NCI-H2171 treated with DMSO at 0.1 percent for 48 hours (cell line): ENCODE measurements around the gene CEP192.
"Not testable (repeated sequence)": the region's sequence is repeated elsewhere in the genome, so short reads cannot be mapped to it uniquely, and the experiment has no call there.

Experiments
- DNase-seq: peaks from one replicate; lab custom pipeline; 2025; lab: John Stamatoyannopoulos, UW

CEP192 gene

GRCh38 chr18:12990967-12991820, at the start of gene CEP192:
Gene CEP192, plus strand, starts transcription at chr18:12991362. Its CDS starts 8,063 bp downstream, at chr18:12999425.
- peak; percentile 99 for DNase-seq

GRCh38 chr18:12943215-12943614, 47.9 kb upstream of the CEP192 start:
- no peak for DNase-seq

DNA sequence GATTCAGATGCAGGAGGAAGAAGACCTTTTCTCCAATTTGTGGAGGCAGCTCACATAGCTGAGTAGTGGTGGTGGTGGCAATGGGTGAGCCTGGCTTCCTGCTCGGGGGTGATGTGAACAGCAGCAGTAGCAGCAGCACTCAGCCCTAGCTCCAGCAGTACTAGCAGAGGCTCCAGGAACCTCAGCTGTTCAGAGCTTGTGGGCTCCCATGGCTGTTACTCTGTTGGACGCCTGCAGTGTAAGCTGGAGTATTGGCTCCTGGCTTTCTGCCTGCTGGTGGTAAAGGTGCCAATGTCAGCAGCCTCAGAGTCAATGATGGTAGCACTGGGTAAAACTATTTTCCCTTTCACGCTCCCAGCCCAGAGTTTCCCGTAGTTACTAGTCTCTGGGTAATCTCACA, 46.5 kb upstream of the CEP192 start:
- no peak for DNase-seq

GRCh38 chr18:12946549-12947284, 44.4 kb upstream of the CEP192 start:
- DNase-seq, result peak; percentile 76

GRCh38 chr18:12947285-12948049, 43.7 kb upstream of the CEP192 start, which contains the start of gene SEH1L:
Gene SEH1L, plus strand, starts transcription at chr18:12948011. Its CDS starts 111 bp downstream, at chr18:12948122.
- DNase-seq, result peak; percentile 94

- peak; percentile 94 for DNase-seq
These were observed 42.9 kb upstream of the CEP192 start for GRCh38 chr18:12948050-12948804.

DNA sequence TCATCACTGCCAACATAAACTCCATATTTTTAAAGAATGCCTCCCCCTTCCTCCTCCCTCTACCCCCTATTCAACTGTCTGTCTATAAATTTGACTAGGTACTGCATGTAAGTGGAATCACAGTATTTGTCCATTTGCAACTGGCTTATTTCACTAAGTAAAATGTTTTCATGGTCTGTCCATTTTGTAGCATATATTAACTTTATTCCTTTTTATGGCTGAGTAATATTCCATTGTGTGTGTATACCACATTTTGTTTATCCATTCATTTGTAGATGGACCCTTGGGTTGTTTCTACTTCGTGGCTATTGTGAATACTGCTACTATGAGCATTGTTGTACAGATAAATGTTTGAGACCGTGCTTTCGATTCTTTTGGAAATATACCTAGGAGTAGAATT, 32.7 kb upstream of the CEP192 start:
- no peak for DNase-seq

- DNase-seq, result peak; percentile 15
These were observed 30.8 kb upstream of the CEP192 start for GRCh38 chr18:12960395-12960794.

GRCh38 chr18:12960853-12961397, 30.2 kb upstream of the CEP192 start:
- DNase-seq, result peak; percentile 56

DNA sequence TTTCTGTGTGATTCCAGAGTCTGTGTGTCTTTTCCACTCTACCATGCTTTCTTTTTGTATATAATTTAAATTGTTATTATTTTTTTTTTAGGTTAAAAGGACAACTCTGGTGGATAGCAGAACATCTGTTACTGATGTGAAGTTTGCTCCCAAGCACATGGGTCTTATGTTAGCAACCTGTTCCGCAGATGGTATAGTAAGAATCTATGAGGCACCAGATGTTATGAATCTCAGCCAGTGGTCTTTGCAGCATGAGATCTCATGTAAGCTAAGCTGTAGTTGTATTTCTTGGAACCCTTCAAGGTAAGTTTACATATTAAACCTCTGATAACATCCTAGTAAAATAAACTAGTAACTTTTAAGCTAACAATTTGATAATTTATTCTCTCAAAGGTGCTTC, 28.1 kb upstream of the CEP192 start:
- peak; percentile 81 for DNase-seq

DNA sequence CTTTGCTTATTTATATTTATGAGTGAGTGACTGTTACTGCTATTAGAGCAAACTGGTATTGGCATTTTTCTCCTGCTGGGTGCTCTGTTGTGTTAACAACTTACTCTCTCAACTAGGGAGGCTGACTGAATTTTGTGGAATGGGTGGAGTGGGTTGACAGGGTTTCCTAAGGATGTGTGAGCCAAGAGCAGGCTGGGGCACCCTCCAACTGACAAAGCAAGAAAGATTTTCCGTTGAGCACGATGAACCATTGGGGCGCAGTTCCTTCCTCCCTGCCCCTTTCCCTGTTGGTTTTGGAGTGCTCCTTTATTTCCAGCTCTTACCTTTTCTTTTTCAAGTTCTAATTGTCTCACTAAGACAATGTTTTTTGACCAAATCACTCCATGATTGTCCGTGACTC, 23.0 kb upstream of the CEP192 start:
- DNase-seq, result no peak

- DNase-seq, result no peak
These were observed 22.5 kb upstream of the CEP192 start for GRCh38 chr18:12968619-12969018.

DNA sequence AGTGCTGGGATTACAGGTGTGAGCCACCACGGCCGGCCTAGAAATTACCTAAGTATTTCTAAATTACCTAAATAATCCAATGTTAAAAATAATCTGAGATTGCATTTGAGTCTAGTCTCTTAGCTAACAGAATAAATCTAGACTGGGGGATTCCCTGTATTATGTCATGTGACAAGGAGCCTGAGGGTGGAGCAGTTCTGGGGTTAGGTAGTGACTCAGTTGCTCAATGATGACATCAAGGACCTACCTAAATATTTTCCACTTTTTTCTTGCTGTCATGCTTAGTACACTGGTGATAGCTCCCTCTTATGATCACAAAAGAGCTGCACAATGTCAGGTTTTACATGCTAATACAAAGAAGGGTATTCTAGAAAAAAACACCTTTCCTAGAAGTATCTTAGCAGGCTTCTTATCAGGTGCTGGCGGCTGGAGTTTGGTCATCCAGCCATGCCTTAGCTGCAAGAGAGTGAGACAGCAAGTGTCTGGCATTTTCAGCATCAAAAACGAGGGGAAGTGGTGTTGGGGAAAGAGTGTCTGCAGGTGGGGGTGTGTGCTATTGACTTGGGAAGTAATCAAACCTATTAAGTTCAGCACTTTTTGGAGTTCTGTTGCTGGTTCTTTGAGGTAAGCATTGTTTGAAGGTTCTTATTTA, 17.5 kb upstream of the CEP192 start:
- DNase-seq, result no peak

GRCh38 chr18:12975488-12975887, 15.7 kb upstream of the CEP192 start:
- DNase-seq, result no peak

DNA sequence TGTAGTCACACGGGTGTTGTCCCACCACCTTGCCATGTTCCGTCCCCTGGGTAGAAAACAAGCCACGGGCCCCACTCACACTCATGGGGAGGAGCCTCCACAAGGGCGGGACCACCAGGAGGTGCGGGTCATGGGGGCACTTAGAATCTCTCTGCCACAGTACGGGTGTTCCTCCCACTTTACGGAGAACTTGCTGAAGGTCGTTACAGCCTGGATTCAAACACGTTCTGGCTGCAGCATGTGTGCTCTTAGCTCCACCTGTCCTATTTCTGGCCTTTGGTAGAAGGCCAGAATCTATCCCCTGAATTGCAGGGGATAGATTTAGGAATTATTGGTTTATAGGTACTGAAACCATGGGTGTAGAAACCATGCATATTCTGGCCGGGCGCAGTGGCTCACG, 14.9 kb upstream of the CEP192 start:
- DNase-seq, result no peak

- not testable (repeated sequence) for DNase-seq
These were observed 11.1 kb upstream of the CEP192 start for GRCh38 chr18:12980065-12980464.

DNA sequence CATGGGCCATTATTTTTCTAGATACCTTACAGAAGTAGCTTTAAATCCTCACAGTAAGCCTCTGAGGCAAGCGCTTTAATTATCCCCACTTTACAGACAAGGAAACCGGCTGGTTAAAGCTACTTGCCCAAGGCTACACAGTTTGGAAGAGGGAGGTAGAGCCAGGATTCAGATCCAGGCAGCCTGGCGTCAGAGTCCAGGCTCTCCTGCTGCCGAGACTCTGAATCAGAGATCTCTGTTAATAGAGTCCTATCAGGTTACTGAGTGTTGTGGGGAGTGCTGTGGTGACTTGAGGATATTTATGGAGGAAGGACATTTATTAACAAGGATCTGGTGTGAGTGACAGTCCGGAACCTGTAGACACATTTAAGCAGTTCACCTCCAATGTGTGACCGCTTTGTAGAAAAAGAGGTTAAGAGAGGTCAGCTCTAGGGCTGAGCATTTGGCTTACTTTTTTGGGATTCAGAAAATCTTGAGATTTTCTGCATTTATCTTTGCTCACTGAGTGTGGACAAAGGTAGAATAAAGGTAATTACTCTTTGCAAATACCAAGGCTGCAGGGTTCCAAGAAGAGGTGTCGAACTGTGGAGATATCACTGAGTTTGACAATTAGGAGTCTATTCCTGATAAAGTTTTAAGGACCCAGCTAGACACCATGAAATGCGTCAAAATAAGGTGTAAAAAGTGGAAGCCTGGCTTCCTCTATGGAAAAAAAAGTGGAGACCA, 1.6 kb upstream of the CEP192 start:
- no peak for DNase-seq

- DNase-seq, result no peak
These were observed 1.1 kb upstream of the CEP192 start for GRCh38 chr18:12990123-12990475.

- DNase-seq, result no peak
These were observed 558 bp upstream of the CEP192 start for GRCh38 chr18:12990641-12990966.

GRCh38 chr18:12991821-12992179, 638 bp downstream of the CEP192 start:
- DNase-seq, result no peak
